Measurements from ENCODE around the gene PPP1R9A. TPM values are rescaled to one million over a fixed set of nuclear protein-coding genes. Genes with fewer than 3 reads are reported as not detected.
A peak's percentile ranks its signal among the peaks of the same experiment; 100 is the strongest.

PPP1R9A gene
- total RNA-seq, 1 donor from 2014 or later, result 14.1 TPM

DNA sequence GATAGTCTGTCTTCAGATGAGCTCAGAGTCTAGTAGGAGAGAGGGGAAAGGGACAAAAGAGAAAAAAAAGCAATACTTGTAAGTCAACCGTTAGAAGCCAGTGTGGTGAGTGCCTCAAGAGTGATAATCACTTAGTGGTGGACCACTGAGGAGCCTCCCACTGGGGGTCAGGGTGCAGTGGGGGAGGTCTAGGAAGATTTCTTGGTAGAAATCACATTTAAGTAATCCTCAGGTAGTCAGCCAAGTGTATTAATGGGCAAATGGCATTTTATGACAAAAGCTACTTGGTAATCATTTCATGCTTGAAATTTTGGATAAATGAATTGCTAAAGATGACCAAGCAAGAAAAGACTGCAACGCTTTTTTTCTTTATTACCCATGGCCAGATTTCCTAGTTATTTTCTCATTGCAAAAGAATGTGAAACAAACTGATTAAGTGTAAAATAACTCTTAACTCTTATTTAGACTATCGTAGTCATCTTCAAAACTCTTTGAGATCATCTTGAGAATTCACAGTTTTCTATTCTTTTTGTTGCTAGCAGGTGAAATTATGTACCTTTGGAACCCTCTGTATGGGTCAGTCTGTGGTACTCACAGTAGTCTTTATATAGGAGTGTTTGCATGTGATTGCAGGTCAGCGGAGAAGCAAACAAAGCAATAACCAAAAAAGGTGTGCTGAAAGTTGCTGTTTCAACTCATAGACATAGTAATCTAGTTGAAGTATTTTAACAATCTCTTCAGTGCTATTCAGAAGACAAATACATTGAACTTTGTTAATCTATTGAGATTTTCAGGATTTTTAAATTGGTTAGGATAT is 63.9 kb downstream of the PPP1R9A start:
- TF ChIP-seq, protein P1, sequence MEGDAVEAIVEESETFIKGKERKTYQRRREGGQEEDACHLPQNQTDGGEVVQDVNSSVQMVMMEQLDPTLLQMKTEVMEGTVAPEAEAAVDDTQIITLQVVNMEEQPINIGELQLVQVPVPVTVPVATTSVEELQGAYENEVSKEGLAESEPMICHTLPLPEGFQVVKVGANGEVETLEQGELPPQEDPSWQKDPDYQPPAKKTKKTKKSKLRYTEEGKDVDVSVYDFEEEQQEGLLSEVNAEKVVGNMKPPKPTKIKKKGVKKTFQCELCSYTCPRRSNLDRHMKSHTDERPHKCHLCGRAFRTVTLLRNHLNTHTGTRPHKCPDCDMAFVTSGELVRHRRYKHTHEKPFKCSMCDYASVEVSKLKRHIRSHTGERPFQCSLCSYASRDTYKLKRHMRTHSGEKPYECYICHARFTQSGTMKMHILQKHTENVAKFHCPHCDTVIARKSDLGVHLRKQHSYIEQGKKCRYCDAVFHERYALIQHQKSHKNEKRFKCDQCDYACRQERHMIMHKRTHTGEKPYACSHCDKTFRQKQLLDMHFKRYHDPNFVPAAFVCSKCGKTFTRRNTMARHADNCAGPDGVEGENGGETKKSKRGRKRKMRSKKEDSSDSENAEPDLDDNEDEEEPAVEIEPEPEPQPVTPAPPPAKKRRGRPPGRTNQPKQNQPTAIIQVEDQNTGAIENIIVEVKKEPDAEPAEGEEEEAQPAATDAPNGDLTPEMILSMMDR (conservative IDR thresholded peaks at IDR 0.05; ENCODE audit: low read depth, low read length), result no peak
- DNase-seq (ENCODE audit: low read depth), result peak; percentile 27

DNA sequence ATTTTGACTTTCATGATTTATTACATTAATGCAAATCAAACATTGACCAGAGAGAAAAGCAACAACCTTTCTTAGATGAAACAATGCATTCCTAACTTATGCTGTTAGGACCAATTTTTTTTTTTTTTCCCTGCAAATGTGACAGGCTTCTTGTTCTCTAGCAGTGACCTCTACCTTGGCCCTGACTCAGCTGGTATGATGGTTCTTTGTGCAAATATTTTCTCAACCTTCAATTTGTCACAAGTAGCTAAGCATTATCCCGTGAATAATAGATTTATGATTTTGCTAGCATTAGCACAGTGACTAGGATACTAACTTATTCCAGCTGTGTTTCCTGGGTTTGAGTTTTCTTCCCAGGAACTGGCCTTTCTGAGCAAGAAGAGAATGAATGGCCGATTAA is 64.9 kb downstream of the PPP1R9A start:
- TF ChIP-seq, protein P1 (conservative IDR thresholded peaks at IDR 0.05; ENCODE audit: low read depth, low read length), result no peak
- DNase-seq (ENCODE audit: low read depth), result peak; percentile 30
- H3K4me3 ChIP-seq (ENCODE audit: low read depth, low read length), result no peak overlapping the region

More for the DNA sequence above, 63.9 kb downstream of the PPP1R9A start:
- no peak overlapping the region for H3K4me3 ChIP-seq (ENCODE audit: low read depth, low read length)

DNA sequence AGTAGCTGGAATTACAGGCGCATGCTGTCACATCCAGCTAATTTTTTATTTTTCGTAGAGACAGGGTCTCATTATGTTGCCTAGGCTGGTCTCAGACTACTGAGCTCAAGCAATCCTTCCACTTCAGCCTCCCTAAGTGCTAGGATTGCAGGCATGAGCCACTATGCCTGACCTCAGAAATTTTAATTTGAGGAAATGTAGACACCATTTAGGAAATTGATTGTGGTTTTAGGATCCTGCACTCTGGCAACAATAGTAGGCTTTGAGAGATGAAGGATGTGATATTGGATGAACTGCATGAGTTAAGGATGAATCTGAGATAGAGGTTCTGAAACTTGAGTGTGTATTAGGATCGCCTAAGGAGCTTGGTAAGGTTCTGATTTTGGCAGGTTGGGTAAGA is 66.5 kb downstream of the PPP1R9A start:
- DNase-seq (ENCODE audit: low read depth), result no peak
- no peak overlapping the region for H3K4me3 ChIP-seq (ENCODE audit: low read depth, low read length)
- TF ChIP-seq, protein P1 (conservative IDR thresholded peaks at IDR 0.05; ENCODE audit: low read depth, low read length), result no peak

DNA sequence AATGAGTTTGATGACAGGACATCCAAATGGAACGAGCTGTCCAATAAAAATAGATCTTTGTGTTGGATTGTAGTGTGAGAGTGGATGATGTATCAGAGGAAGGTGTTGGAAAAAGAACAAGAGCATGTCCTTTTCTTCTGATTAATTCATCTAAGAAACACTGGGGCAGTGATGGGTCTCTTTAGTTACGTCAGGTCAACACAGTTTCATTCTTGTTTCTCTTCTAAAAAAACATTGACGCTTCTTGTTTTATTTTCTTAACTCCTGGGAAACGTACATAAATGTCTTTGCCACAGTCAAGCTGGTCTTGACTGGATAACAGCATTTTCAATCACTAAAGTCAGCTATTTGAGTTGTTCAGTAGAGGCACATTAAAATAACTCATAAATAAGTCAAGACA is 67.0 kb downstream of the PPP1R9A start:
- TF ChIP-seq, protein P1 (conservative IDR thresholded peaks at IDR 0.05; ENCODE audit: low read depth, low read length), result no peak

DNA sequence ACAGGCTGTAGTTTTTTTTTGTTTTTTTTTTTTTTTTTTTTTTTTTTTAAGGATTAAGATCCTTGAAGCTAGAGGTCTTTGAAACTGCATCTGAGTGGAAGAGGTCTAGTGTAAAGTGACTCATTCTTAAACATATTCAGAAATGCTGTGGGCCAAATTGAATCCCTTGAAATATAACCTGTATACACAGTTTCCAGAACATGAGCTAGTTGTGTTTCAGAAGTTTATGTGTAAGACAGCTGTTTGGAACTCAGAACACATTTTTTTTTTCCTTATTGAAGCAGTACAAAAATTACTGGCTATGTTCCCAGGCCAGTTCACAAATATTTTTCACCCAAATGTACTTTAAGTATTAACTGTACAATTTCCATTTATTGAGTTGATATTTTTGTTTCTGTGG is 67.9 kb downstream of the PPP1R9A start:
- no peak for DNase-seq (ENCODE audit: low read depth)
- H3K4me3 ChIP-seq (ENCODE audit: low read depth, low read length), result no peak overlapping the region
- TF ChIP-seq, protein P1 (conservative IDR thresholded peaks at IDR 0.05; ENCODE audit: low read depth, low read length), result no peak

More for the DNA sequence above, 67.0 kb downstream of the PPP1R9A start:
- no peak for DNase-seq (ENCODE audit: low read depth)
- H3K4me3 ChIP-seq (ENCODE audit: low read depth, low read length), result no peak overlapping the region

DNA sequence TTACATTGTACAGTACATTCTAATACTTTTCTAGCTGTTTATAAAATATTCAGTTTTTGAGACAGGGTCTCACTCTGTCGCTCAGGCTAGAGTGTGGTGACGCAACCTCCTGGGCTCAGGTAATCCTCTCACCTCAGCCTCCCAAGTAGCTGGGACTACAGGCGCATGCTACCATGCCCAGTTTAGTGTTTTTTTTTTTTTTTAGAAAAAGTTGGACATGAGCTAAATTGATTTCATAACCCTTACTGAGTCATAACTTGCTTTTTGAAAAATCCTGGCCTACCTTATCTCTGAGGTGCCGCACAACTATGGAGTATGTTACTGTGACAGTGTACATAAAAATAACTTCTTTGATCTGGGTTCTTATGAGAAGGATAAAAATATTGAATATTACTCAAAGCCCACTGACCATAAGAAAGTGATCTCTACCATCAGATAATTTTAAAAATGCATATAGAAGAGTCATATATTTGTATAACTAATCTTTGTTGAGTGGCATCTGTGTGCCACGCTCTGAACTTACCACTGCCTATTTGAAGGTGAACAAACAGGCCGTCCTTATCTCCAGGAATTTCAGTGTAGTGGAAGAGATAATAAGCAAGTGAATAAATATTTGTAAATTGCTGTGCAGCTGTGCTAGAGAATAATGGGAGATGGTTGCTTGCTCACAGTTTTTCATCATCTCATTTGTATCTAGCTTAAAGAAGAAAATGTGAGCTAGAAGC is 73.2 kb downstream of the PPP1R9A start:
- DNase-seq (ENCODE audit: low read depth), result no peak
- TF ChIP-seq, protein P1 (conservative IDR thresholded peaks at IDR 0.05; ENCODE audit: low read depth, low read length), result no peak
- H3K4me3 ChIP-seq (ENCODE audit: low read depth, low read length), result no peak overlapping the region
